GM21515 (cell line): ENCODE data around the gene CALCR.
"Not testable (repeated sequence)": the region's sequence is repeated elsewhere in the genome, so short reads cannot be mapped to it uniquely, and the experiment has no call there.

Experiments used
- ATAC-seq: cut with Tn5 transposase; IDR thresholded peaks from one replicate; pipeline ENCODE4 v1.9.1; 2021; ENCODE audit not compliant: unreplicated experiment

Gene CALCR

DNA sequence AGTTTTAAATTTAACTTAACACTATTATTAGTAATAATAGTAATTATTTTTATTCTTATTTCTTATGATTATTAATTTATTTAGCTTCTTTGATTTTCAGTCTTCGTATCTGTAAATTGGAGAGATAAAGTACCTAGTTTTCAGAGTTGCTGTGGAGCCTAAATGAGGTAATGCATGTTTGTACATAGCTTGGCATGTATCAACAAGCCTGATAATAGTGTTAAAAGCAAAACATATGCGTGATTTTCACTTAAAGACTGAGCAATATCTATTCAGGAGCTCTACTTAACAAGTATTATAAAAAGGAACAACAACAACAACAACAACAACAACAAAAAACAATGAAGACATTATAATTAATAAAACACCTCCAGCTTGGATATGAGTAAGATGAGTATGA lies 12.4 kb downstream of the CALCR start:
- ATAC-seq: no peak

GRCh38 chr7:93559639-93560491 lies 14.7 kb downstream of the CALCR start:
- ATAC-seq: no peak

DNA sequence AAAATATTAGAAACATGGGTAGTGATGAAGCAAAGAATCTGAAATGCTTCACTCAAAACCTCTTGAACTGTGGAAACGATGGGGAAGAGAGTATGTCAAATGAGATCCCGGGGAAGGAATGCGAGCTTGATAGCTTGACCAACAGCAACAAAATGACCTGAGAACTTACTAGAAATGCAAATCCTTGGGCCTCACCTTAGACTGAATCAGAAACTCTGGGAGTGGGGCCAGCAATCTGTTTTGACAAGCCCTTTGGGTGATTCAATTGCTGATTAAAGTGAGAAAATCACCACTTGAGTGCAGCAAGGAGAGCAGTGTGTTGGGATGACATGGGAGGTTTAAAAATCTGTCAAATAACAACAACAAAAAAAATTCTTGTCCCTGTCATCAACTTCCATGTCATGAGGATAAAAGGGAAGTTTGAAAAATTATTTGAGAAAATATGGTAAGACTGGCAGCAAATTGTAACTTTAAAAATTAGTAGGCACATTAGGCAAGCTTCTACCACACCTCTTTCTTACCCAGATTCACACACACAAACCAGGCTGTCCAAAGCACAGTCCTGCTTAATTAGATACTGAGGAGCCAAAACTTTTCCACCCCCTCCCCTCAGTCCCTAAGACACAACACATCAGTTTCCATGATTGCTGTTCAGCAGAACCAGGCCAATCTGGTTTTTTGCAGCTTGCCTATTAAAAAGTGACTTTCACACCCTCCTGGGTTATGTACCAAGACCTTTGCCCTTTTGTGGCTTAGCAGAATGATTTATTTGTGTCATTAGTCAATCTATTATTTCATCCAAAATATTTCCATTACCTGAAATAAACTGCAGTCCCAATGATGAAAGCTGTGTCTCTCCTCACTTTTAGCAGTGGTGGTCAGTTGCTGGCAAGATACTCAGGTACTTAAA lies 15.6 kb downstream of the CALCR start:
- ATAC-seq: no peak

DNA sequence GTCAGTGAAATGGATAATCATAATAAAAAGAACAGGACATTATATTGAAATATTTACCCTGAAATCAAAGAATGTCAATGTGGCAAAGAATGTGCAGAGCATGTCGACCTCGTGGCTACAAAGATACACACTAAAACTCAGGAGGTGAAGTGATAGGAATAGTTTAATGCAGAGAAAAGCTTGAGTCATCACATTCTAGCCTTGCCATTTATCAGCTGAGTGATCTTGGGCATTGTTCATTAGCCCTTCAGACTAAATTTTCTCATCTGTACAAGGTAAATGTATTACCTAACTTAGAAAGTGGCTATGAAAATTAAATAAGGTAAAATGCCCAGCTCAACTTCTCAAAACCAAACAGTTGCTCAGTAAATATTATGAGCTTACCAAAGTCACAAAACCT lies 22.6 kb downstream of the CALCR start:
- no peak for ATAC-seq

- no peak for ATAC-seq
Measured at GRCh38 chr7:93551063-93551895, 23.2 kb downstream of the CALCR start.

- ATAC-seq: no peak
Measured at GRCh38 chr7:93547716-93548115, 26.8 kb downstream of the CALCR start.

- no peak for ATAC-seq
Measured at GRCh38 chr7:93544691-93545090, 29.8 kb downstream of the CALCR start.

GRCh38 chr7:93538061-93538460 lies 36.5 kb downstream of the CALCR start:
- ATAC-seq: no peak

- no peak for ATAC-seq
Measured at GRCh38 chr7:93535616-93536015, 38.9 kb downstream of the CALCR start.

DNA sequence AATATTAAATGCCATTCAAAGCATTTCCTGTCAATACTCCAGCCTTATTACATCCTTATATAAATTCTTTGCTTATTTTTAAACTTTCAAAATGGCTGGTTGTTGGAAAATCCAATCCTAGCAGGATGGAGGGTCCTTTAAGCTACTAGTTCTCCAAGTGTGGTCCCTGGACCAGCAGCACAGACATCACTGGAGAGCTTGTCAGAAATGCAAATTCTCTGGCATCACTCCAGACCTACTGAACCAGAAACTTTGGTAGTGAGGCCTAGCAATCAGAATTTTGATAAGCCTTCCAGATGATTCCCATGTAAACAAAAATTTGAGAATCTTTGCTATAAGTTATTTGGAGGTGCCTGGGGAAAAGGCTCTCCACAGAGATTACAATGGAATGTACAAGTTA lies 43.8 kb downstream of the CALCR start:
- no peak for ATAC-seq

DNA sequence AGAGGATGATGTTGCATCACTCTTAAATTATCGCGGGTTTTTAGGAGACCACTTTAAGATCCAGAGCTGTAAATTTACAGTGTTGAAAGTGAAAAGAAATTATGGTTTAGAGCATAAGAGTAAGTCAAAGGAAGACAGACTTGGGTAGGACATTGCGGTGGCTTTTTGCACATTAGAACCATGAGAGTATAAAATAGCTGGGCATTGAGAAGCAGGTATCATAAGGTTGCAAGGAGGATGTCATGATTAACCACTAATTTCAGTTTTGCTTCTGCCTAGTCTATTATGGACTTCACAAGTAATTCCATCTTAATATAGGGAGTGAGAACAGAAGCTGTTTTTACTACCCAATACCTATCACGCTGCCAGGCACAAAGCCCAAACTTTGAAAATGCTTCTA lies 57.7 kb downstream of the CALCR start:
- ATAC-seq: no peak

DNA sequence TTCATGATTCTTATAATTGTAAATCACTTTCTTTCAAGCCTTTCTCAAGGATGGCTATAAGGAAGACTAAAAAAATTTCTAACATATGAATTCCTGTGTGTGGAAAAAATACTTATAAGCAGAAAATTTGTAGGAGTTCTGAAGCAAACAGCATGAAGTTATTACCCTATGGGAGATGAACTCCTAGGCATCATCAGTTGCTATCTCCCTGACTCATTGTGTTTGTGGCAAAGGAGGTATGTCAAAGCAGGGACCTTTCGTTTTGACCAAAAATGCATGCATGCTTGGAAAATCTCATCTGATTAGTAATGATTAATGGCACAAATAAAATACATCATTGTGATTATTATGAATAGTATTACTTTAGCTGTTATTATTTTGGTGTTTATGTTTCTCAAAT lies 59.4 kb downstream of the CALCR start:
- ATAC-seq: no peak

DNA sequence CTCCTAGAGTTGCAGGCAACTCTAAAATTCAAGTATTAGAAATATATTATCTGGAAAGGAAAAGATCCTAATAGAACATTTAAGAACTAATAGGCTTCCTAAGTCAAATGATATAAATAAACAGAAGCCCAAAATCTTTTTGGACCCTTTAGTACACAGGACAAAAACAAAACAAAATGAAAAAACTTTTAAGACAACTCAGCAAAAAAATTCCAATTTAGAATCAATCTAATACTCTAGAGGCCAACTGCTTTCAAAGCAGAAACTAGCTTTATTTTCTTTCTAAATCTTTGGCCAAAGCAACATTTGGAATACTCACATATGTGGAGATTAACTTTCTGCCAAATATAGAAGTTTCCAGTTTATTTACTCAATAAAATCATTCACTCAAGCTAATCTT lies 65.2 kb downstream of the CALCR start:
- no peak for ATAC-seq

DNA sequence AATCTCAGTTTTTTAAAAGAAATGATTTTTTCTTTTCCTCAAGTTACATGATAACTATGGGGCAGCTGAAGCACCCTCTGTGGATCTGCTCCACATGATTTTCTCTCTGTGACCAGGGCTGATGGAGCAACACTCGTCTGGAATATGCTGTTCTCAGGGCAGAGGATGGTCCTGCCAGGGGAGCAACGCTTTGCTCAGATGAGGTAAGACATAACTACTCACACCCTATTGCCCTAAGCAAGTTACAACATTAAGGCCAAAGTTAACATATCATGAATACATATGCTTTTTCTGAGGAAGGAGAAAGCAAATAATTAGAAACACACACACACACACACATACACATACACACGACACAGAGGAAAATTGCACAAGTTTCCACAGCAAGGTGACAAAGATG lies 71.4 kb downstream of the CALCR start:
- ATAC-seq: no peak

DNA sequence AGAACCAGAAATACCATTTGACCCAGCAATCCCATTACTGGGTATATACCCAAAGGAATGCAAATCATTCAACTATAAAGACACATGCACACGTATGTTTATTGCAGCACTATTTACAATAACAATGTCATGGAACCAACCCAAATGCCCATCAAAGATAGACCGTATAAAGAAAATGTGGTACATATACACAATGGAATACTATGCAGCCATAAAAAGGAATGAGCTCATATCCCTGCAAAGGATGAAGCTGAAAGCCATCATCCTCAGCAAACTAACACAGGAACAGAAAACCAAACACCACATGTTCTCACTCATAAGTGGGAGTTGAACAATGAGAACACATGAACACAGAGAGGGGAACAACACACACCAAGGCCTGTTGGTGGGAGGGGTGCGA lies 82.7 kb downstream of the CALCR start:
- not testable (repeated sequence) for ATAC-seq

- no peak for ATAC-seq
Measured at GRCh38 chr7:93476491-93477344, 97.8 kb downstream of the CALCR start.

GRCh38 chr7:93475811-93476210 lies 98.7 kb downstream of the CALCR start:
- no peak for ATAC-seq

GRCh38 chr7:93471456-93471855 lies 103.1 kb downstream of the CALCR start:
- ATAC-seq: no peak

GRCh38 chr7:93463764-93464163 lies 110.8 kb downstream of the CALCR start:
- no peak for ATAC-seq

DNA sequence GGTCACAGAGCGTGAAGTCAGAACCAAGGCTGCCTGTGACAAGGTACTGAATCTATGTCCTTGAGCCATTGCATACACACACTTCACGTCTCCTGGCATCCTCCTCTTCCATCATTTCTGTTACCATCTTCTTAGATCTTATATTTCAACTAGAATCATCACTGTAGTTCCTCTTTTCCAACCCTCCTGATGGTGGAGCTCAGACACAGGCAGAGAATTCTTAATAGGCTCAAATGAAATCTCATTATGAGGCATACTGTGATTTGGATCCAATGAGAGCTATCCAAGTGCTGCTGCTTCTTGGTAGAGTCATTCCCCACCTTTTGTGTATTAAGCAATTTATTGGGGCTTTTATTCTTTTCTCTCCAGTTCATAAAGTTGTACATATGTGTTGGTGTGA lies 113.2 kb downstream of the CALCR start:
- no peak for ATAC-seq
